H1 (cell line): ENCODE measurements around the gene NOL9. TPM values are rescaled to one million over a fixed set of nuclear protein-coding genes. Genes with fewer than 3 reads are reported as not detected.

ENCODE experiments used
- CEBPB ChIP-seq: IDR thresholded peaks from 2 replicates; pipeline ENCODE4 v1.6.1; 2012; ENCODE audit warnings: low read depth, low read length
- RFX5 ChIP-seq: IDR thresholded peaks from 2 replicates; pipeline ENCODE4 v1.6.1; 2011; ENCODE audit warnings: low read depth, low read length, improper control_type of control experiment, borderline replicate concordance
- SIRT6 ChIP-seq: IDR thresholded peaks from one replicate; pipeline ENCODE4 v1.7.1; 2012; ENCODE audit warnings: low read length, inconsistent platforms
- TAF7 ChIP-seq: optimal IDR thresholded peaks from 2 replicates; pipeline ENCODE3; 2011; ENCODE audit warnings: low read depth, mild to moderate bottlenecking, inconsistent platforms, low read length, moderate library complexity, borderline replicate concordance
- TCF12 ChIP-seq: IDR thresholded peaks from 2 replicates; pipeline ENCODE4 v1.6.1; 2011; ENCODE audit warnings: low read depth, mild to moderate bottlenecking, low read length
- polyA plus RNA-seq, 7 experiments: library from polyadenylated mRNA; depleted of rRNA in 3 of 7; stranded (reverse) in 5 of 7; unstranded in 2 of 7; fragments of >200 nt in 5 of 7; fragments of 200-250 nt in 2 of 7; gene quantifications; 1 replicate in 5 of 7; 2 replicates in 1 of 7; 4 replicates in 1 of 7; pipeline versions ENCODE4 v1.2.1 to v1.2.3, GENCODE V29; 2011 to 2013; ENCODE audit warnings: missing spikeins in 2 of 7, mixed read lengths in 2 of 7
- total RNA-seq: library from RNA; stranded (reverse); fragmentation: NEBNext Ultra II Directional; extraction: Animal tissue kit (Norgen Biotek cat#: 25700); gene quantifications from 2 replicates; pipeline ENCODE4 v1.2.1, GENCODE V29; 2021
- TF ChIP-seq, protein P1 (sequence below): IDR thresholded peaks from 2 replicates; pipeline ENCODE4 v1.6.1; 2012; ENCODE audit warnings: low read length, inconsistent platforms

The NOL9 gene
- total and polyA plus RNA-seq, 2 of the 8 experiments (the other 6 are each of a cell fraction or from before 2014, with no cell fraction given) = 17.1 to 38.1 TPM

- TF ChIP-seq TAF7 (no peak), CEBPB (no peak), SIRT6 (no peak), RFX5 (no peak), TCF12 (no peak)
- TF ChIP-seq, protein P1, sequence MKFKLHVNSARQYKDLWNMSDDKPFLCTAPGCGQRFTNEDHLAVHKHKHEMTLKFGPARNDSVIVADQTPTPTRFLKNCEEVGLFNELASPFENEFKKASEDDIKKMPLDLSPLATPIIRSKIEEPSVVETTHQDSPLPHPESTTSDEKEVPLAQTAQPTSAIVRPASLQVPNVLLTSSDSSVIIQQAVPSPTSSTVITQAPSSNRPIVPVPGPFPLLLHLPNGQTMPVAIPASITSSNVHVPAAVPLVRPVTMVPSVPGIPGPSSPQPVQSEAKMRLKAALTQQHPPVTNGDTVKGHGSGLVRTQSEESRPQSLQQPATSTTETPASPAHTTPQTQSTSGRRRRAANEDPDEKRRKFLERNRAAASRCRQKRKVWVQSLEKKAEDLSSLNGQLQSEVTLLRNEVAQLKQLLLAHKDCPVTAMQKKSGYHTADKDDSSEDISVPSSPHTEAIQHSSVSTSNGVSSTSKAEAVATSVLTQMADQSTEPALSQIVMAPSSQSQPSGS = no peak
Observed at GRCh38 chr1:6511056-6511455, 43.3 kb downstream of the NOL9 start (continued).
